Activated naive CD4-positive, alpha-beta T cell treated with anti-CD3 and anti-CD28 coated beads, Interleukin-2, amount 50 U/mL, for 72 hours (primary cell): ENCODE data around the gene SYT14. TPM values are rescaled to one million over a fixed set of nuclear protein-coding genes. Genes with fewer than 3 reads are reported as not detected.
"Not testable (repeated sequence)": the region's sequence is repeated elsewhere in the genome, so short reads cannot be mapped to it uniquely, and the experiment has no call there.

ENCODE experiments used
- ATAC-seq, 2 donors: fragments of 150-1000 bp; cut with Tn5 transposase; 2 replicates each; pipeline ENCODE4 v1.10.0; 2021; ENCODE audit warnings: mild to moderate bottlenecking in 2 of 2, moderate library complexity in 2 of 2
- DNase-seq, 2 donors: peaks; one replicate each; pipeline ENCODE4 v3.0.0; 2021 to 2022; ENCODE audit warnings: low spot score in 2 of 2
- H3K27ac Mint-ChIP-seq, 2 donors: one replicate each; pipeline ENCODE4 v1.8.0; 2022; ENCODE audit warnings: mild to moderate bottlenecking in 2 of 2, mixed read lengths in 2 of 2
- H3K36me3 Mint-ChIP-seq, 2 donors: one replicate each; pipeline ENCODE4 v1.8.0; 2022; ENCODE audit warnings: mixed read lengths in 2 of 2
- H3K9me3 Mint-ChIP-seq, 2 donors: one replicate each; pipeline ENCODE4 v1.8.0; 2022; ENCODE audit warnings: mixed read lengths in 2 of 2
- total RNA-seq, 2 donors: library from RNA; stranded (reverse); gene quantifications; one replicate each; pipeline ENCODE4 v1.2.3, GENCODE V29; 2022

SYT14 gene
- total RNA-seq, 2 donors from 2014 or later: not detected

DNA sequence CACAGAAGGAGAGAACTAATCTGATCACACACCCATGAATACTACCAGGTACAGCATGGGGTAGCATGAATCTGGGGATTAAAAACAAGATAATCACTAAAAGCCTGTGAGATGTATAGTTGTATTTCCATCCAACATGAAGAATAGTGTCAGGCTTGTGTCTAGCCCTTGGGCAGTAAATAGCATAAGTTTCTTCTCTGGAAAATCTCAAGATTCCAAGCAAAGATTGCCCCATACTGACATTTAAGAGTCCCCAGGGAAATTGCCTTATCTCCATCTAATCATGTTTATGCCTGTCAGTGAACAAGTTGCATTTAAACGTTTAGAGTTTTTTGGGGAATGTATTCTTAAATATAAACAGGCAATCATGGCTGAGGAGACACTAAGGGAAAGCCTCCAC lies 185.4 kb downstream of the SYT14 start:
- no peak overlapping the region for H3K27ac Mint-ChIP-seq
- no peaks in the 10 kb centered on the region for H3K36me3 Mint-ChIP-seq
- no peak for ATAC-seq
- H3K9me3 Mint-ChIP-seq: no peaks in the 10 kb centered on the region
- no peak for DNase-seq

DNA sequence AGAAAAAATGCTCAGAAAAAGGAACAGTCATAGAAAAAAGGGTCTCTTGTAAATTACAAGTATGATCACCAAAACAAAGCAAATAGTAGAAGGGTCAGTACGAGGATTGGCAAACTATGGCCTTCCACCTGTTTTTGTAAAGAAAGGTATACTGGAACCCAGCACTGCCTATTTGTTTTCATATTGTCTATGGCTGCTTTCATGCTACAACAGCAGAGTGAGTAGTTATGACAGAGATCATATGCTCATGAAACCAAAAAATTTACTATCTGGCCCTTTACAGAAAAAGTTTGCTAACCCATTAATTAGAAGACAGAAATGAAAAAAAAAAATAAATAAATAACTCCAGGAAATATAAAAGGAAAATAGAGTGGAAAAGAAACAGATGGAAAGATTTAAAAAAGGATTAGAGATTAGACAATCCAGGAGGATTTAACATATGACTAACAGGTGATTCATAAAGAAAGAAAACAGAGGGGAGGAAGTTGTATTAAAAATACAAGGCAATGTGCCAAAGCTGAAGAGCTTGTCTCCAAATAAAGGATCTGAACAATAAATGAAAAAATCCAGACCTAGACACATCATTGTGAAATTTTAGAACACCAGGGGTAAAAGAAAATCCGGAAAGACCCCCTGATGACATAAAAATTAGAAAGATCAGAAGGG lies 186.0 kb downstream of the SYT14 start:
- DNase-seq (no peak), ATAC-seq (no peak)
- no peak overlapping the region for H3K27ac Mint-ChIP-seq
- H3K36me3 Mint-ChIP-seq: no peaks in the 10 kb centered on the region
- H3K9me3 Mint-ChIP-seq: no peaks in the 10 kb centered on the region

DNA sequence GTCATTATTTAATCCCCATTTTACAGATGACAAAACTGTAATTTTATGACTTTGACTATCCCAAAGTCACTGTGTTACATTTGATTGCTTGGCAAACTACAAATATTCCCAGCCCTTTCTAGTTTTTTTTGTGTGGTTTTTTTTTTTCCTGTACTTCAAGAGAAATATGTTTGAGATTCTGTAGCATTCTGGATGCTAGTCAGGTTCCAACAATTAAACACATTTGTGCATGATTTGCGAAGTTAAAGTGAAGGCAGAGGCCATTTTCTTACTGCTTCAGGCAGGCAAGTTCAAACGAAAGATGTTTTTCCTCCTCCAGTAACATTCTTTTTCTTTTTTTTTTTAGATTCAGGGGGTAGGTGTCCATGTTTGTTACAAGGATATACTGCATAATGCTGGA lies 186.7 kb downstream of the SYT14 start:
- ATAC-seq: no peak
- Mint-ChIP-seq H3K27ac (no peak overlapping the region), H3K9me3 (no peaks in the 10 kb centered on the region), H3K36me3 (no peaks in the 10 kb centered on the region)
- DNase-seq: no peak

DNA sequence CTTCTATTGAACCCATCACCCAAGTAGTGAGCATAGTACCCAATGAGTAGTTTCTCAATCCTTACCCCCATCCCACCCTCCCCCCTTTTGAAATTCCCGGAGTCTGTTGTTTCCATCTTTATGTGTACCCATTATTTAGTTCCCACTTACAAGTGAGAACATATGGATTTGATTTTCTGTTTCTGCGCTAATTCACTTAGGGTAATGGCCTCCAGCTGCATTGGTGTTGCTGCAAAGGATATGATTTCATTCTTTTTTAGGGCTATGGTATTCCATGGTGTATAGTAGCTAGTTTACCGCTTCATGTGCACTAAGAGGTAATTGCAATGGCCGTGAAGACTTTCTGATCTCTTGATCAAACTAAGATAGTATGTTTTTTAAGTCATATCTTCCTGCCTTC lies 187.1 kb downstream of the SYT14 start:
- H3K27ac Mint-ChIP-seq: no peak overlapping the region

DNA sequence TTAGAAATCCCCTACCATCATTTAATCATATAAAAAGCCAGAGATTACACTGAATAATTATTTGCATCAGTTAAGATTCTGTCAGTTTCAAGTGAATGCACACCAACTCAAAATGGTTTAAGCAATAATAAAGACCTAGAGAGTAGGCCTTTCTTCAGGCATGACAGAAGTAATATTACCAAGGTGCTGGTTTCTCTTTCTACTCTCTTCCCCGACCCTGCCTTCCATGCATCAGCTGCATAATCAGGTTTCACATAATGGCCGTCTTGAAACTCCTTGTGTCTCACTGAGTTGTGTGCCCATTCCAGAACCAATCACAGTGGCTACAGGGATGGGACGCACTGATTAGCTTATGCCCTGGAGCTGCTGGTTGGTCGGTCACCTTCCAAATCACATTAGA lies 191.1 kb downstream of the SYT14 start:
- H3K36me3 Mint-ChIP-seq: no peaks in the 10 kb centered on the region
- H3K27ac Mint-ChIP-seq: no peak overlapping the region
- DNase-seq: no peak
- no peak for ATAC-seq
- H3K9me3 Mint-ChIP-seq: no peaks in the 10 kb centered on the region

More for the DNA sequence above, 187.1 kb downstream of the SYT14 start:
- DNase-seq: no peak
- H3K36me3 Mint-ChIP-seq: no peaks in the 10 kb centered on the region
- no peak for ATAC-seq
- H3K9me3 Mint-ChIP-seq: no peaks in the 10 kb centered on the region

DNA sequence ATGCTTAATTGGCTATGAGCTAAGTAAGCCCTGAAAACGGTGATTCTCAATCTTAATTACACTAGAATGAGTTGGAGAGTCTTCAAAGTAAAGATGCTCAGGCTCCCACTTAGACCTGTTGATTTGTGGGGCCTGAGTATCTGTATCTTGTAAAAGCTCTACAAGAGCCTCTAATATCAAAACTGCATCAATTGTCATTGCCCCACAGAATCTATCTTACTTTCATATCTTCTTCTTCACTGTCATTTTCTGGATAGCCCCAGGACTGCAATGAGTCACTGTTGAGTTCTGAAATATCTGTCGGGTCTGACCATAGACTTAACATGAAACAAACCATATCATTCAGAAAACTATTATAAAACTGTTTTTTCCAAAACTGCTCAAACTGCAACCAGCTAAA lies 191.7 kb downstream of the SYT14 start:
- Mint-ChIP-seq H3K27ac (no peak overlapping the region), H3K36me3 (no peaks in the 10 kb centered on the region), H3K9me3 (peaks cover 0 to 5% of the 10 kb centered on the region in 2 donors)
- ATAC-seq (peak; percentile 36 to 94), DNase-seq (no peak)

DNA sequence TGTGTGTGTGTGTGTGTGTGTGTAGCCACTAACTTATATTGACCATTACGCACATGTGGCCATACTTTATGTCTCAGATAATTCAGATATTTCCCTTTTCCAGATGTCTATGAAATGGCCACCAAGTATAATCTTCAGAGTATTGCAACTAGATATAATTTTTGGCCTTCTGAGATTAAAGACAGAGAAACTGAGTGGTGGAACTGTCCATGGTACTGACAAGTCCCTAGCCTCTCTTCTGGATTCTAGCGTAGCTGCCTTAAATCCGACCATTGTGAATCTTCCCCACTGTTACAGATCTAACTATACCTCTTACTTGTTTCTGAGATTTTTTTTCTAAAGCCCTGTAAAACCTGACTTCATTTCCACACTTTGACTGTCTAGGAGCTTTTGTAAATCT lies 194.6 kb downstream of the SYT14 start:
- no peaks in the 10 kb centered on the region for H3K36me3 Mint-ChIP-seq
- H3K9me3 Mint-ChIP-seq: peaks cover 4 to 5% of the 10 kb centered on the region in 2 donors
- ATAC-seq (no peak), DNase-seq (no peak)
- no peak overlapping the region for H3K27ac Mint-ChIP-seq

DNA sequence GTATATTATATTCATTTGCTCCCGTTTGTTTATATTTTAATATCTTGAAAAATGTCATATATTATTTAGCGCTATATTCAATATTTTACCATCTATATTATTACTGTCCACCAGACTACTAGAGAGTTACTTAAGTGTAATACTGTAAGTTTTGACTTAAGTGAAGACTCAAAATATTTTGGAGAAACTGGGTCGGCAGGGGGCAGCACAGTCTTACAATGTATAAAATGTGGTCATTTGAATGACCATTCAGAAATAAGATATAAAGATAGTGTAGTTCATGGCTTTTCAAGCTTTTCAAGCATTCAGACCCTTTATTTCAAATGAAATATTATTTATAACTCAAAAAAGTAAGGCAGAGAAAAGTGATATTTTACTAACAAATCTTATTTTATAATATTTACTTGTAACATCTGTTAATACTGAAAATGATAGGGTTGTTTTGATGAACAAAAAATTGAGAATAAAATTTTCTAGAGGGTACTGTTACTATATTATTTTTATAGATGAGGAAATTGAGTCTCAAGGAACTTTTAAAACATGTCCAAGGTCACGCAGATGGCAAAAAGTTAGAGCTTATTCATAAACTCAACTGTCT lies 205.5 kb downstream of the SYT14 start:
- ATAC-seq: no peak
- DNase-seq: peak in 1 of 2 donors; percentile 62
- Mint-ChIP-seq H3K27ac (no peak overlapping the region), H3K9me3 (no peaks in the 10 kb centered on the region), H3K36me3 (no peaks in the 10 kb centered on the region)

DNA sequence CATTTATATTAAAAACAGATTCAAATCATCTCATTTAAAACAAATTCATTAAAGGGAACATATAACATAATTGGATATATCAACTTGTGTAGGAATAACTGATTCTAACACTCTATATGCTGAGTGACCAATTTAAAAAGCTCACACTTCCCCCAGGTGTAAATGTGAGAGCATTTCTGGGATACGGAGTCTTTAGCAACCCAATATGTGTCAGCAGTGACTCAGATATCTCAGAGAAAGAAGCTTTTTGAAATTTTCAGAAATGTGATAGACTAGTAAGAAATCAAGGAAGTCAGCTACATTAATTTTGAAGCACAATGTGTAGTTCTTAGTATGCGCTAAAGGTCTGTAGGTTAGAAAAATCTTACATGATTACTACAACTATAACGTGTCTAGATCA lies 206.7 kb downstream of the SYT14 start:
- Mint-ChIP-seq H3K9me3 (no peaks in the 10 kb centered on the region), H3K36me3 (no peaks in the 10 kb centered on the region), H3K27ac (no peak overlapping the region)
- ATAC-seq (no peak), DNase-seq (no peak)

DNA sequence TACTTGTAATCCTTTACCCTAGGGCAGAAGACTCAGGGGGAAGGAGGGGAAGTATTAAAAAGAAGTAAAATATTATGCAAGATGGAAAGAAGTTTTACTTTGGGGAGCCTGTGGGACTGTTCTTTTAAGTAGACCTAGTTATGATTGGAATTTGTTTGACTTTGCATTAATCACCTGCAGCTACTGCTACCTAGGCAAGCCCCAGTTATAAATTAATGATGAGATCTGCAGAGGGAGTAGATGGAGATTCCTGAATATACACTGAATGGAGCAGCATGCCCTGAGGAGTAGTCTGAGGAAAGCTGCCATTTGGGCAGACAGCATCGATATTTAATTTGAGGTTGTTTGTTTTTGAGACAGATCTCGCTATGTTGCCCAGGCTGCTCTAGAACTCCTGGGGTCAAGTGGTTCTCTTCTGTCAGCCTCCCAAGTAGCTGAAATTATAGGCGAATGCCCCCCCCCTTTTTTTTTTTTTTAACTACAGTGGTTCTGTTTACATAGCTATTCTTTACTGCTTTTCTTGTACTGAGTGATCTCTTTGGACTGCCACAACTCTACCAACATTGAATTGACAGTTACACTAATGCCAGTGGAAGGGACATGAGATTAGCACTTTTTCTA lies 213.1 kb downstream of the SYT14 start:
- no peaks in the 10 kb centered on the region for H3K9me3 Mint-ChIP-seq
- H3K27ac Mint-ChIP-seq: no peak overlapping the region
- DNase-seq: no peak
- H3K36me3 Mint-ChIP-seq: no peaks in the 10 kb centered on the region
- ATAC-seq: no peak

DNA sequence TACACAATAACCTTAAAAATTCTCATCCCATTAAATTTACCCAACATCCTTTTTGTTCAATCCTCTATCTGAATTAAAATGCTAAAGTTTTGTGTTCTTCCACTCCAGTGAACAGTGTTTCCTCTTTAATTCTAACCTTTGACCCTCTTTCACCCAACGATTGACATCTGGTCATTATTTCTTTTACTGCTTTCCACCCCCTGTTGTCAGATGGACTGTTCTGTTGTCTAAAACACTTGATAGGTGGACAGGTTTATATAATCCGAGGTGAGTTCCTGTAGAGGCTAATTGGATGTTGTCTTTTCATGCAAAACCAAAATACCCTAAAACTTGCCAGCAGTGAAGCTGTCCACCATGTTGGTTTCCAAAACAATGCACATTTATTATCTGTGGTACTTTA lies 221.2 kb downstream of the SYT14 start:
- Mint-ChIP-seq H3K9me3 (no peaks in the 10 kb centered on the region), H3K36me3 (no peaks in the 10 kb centered on the region), H3K27ac (no peak overlapping the region)
- DNase-seq (no peak), ATAC-seq (no peak)

DNA sequence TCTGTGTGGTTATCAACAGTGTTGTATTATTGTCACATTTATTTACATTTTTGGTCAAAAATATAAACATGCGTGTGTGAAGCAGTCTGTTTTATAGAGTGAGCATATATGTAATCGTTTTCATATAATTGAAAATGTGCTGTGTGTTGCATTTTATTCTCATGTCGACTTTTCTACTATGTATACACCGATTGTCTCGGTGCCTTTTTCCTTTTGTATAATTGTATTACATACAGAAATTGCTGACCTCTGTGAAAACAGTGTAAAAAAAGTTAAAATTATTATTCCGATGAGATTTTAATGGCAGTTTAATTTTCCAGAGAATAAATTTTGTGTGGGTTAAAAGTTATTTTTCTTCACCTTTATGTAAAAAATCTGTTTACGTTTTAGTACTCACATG lies 232.2 kb downstream of the SYT14 start:
- no peaks in the 10 kb centered on the region for H3K36me3 Mint-ChIP-seq
- no peak overlapping the region for H3K27ac Mint-ChIP-seq
- no peaks in the 10 kb centered on the region for H3K9me3 Mint-ChIP-seq
- DNase-seq: no peak
- ATAC-seq: no peak

DNA sequence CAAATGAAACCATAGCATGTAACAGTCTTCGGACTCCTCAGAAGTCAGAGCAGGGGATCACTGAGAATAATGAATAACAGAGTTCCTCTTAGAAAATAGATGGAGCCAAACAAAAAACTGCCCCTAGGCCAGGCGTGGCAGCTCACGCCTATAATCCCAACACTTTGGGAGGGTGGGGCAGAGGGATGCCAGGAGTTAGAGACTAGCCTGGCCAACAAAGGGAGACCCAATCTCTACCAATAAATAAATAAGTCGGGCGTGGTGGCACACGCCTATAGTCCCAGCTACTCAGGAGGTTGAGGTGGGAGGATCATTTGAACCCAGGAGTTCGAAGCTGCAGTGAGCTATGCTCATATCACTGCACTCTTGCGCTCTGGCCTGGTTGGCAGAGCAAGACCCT lies 236.1 kb downstream of the SYT14 start:
- H3K36me3 Mint-ChIP-seq: no peaks in the 10 kb centered on the region
- no peaks in the 10 kb centered on the region for H3K9me3 Mint-ChIP-seq
- no peak for ATAC-seq
- no peak overlapping the region for H3K27ac Mint-ChIP-seq
- DNase-seq: no peak

DNA sequence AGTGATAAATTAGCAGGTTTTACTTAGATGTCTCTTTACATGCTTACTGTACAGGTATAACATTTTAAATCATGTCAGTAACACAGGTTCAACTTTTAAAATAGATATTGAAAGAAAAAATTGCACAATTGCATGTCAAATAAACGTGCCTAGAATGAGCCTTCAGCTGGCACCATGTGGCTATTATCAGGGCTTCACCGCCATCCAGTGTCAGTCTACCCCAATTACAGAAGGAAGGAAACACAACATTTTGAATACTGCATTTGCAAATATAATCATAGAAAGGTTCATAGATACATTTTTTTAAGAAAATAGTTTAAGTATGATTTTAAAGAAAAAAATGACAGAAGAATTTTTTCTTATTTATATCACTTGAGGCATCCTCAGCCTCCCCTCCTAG lies 247.0 kb downstream of the SYT14 start:
- Mint-ChIP-seq H3K27ac (no peak overlapping the region), H3K9me3 (no peaks in the 10 kb centered on the region), H3K36me3 (no peaks in the 10 kb centered on the region)
- DNase-seq (no peak), ATAC-seq (no peak)

DNA sequence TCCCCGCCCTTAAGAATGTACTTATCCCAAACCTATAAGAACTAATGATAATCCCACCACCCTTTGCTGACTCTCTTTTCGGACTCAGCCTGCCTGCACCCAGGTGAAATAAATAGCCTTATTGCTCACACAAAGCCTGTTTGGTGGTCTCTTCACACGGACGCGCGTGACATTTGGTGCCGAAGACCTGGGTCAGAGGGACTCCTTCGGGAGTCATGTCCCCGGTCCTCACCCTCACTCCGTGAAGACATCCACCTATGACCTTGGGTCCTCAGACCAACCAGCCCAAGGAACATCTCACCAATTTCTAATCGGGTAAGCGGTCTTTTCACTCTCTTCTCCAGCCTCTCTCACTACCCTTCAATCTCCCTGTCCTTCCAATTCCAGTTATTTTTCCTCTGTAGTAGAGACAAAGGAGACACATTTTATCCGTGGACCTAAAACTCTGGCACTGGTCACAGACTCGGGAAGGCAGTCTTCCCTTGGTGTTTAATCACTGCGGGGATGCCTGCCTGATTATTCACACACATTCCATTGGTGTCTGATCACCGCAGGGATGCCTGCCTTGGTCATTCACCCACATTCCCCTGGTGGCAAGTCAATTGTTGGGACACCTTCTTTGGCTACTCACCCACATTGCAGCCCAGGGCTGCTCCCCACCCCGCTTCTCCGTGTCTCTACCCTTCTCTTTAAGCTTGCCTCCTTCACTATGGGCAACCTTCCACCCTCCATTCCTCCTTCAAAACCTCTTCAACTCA lies 250.0 kb downstream of the SYT14 start:
- not testable (repeated sequence) for H3K9me3 Mint-ChIP-seq, ATAC-seq, H3K27ac Mint-ChIP-seq, H3K36me3 Mint-ChIP-seq, DNase-seq

DNA sequence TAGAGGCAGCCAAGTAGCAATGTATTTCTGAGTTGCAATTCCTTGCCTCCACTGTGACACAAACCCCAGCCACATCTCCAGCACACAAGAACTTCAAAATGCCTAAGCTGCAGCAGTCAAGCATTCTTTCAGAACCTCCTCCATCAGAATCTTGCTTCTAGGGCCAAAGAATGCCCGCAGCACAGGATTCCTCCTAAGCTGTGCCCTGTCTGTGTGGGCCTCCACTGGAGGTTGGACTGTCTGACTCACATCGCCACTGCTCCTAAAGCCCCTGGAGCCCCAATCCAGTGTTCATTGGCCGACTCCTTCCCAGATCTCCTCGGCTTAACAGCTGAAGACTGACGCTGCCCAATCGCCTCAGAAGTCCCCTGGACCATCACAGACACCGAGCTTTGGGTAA lies 251.4 kb downstream of the SYT14 start:
- DNase-seq: no peak
- H3K36me3 Mint-ChIP-seq: no peaks in the 10 kb centered on the region
- no peaks in the 10 kb centered on the region for H3K9me3 Mint-ChIP-seq
- H3K27ac Mint-ChIP-seq: no peak overlapping the region
- no peak for ATAC-seq

DNA sequence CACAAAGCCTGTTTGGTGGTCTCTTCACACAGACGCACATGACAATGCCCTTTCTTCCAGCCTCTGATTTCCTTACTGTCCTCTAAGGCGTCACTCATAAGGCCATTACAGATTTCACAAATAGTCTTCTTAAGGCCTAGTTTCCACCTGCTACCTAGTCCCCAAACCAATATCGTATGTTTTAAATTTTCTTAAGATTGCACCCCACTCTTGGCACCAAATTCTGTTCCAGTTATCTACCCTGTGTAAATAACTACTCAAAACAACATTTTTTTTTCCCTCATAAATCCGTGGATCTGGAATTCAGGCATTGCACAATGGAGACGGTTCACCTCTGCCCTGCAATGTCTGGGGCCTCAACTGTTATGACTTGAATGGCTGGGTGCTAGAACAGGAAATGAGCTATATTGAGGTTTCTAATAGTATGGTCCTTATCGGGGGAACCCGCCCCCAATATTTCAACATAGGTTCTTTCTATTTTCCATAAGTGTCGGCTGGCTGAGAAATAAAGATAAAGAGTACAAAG lies 257.7 kb downstream of the SYT14 start:
- no peak overlapping the region for H3K27ac Mint-ChIP-seq
- ATAC-seq (no peak), DNase-seq (no peak)
- peaks cover 4 to 5% of the 10 kb centered on the region in 2 donors for H3K9me3 Mint-ChIP-seq
- peaks cover 0 to 9% of the 10 kb centered on the region in 2 donors for H3K36me3 Mint-ChIP-seq
